CD4-positive, alpha-beta T cell treated with Interferon gamma for 1 hour (primary cell): ENCODE data around the gene MICALL2.

ENCODE experiments used
- DNase-seq: peaks from one replicate; pipeline ENCODE4 v3.0.0-alpha.2; 2020

Gene MICALL2

GRCh38 chr7:1388021-1388702 is 71.1 kb downstream of the MICALL2 start:
- DNase-seq = no peak

GRCh38 chr7:1387261-1387660 is 72.0 kb downstream of the MICALL2 start:
- no peak for DNase-seq

- DNase-seq = no peak
These were observed 72.5 kb downstream of the MICALL2 start for GRCh38 chr7:1386623-1387220.

- no peak for DNase-seq
These were observed 73.3 kb downstream of the MICALL2 start for GRCh38 chr7:1385809-1386622.

GRCh38 chr7:1385086-1385808 is 74.0 kb downstream of the MICALL2 start:
- DNase-seq = no peak
